Left ventricle myocardium superior (tissue), 1 donor: ENCODE data around the gene ASTN2. TPM values are rescaled to one million over a fixed set of nuclear protein-coding genes. Genes with fewer than 3 reads are reported as not detected.

Source experiments
- ATAC-seq: fragments of 200-7000 bp; cut with Tn5 transposase; one replicate; pipeline ENCODE4 v1.9.1; 2020; ENCODE audit warnings: mild to moderate bottlenecking, moderate library complexity
- DNase-seq: peaks from one replicate; pipeline ENCODE4 v3.0.0-alpha.2; 2020
- intact Hi-C: fragments of 100-400 bp; cut with micrococcal nuclease; formaldehyde crosslinking; loops from one replicate; pipeline ENCODE4 v1.11.0; 2022
- total RNA-seq: library from RNA; stranded (reverse); fragmentation: NEBNext Ultra II Directional; extraction: Animal tissue kit (Norgen Biotek cat#: 25700); gene quantifications from one replicate; pipeline ENCODE4 v1.2.1, GENCODE V29; 2021
- donor health status: DM: no; HTN: yes; CAD: no; lungs with severe emphysema.

The ASTN2 gene
- total RNA-seq, 1 donor from 2014 or later: 11.3 TPM

DNA sequence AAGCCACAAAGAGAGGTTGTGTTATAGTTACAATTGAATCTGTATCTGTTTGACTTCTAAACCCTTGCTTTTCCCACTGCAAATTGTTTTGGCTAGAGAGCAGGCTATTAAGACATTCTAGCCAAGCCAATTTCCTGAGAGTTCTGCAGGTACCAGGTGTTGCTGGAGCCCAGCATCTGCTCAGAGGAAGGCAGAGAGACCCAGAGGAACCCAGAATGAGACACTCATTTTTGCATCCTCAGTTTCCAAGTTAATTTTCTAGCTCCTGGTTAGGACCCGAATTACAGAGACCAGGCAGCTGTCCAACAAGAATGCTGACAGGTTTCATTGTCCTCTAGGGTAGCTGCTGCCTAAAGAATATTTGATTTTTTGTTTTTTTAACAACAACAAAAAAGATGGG, 461.6 kb downstream of the ASTN2 start:
- ATAC-seq: no peak
- DNase-seq: no peak
- intact Hi-C loops: no loop called here

GRCh38 chr9:116952436-116952810, 462.4 kb downstream of the ASTN2 start:
- DNase-seq (no peak), ATAC-seq (no peak)
- intact Hi-C loops: no loop called here

GRCh38 chr9:116951588-116952435, 463.0 kb downstream of the ASTN2 start:
- ATAC-seq (no peak), DNase-seq (no peak)
- intact Hi-C loops: no loop called here

GRCh38 chr9:116945817-116946216, 469.0 kb downstream of the ASTN2 start:
- intact Hi-C loops: no loop called here
- no peak for ATAC-seq

DNA sequence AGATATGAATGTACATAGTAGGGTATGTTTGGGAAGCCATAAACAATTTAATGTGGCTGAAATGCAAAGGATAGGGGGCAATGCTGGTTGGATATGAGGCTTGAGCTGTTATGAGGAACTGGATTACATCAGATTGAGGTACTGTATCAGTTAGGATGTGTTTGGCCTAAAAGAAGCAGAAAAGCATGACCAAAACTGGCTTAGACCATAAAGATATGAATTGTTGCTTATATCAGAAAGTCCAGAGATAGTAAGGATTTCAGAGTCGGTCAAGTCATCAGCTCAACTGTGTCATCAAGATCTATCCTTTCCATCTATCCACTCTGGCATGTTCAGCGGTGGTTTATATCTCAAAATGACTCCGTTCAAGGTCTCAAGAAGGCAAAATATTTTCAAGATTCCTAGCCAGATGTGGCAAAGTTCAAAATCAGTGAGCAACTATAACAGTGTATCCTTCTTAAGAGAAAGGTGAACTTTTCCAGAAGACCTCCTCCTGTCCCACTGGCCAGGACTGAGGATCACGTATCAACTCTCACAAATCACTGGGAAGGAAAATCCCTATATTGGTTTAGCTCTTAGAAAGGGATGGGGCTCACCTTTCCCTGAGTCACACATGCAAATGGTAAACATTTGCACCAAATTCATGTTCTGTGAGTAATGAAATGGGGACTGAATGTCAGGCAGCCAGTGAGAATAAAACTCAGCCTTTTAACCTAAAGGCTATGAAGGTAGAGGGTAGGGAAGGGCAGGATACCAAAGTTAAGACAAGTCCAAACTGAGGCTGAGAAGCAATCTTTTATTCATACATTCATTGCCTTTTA, 469.9 kb downstream of the ASTN2 start:
- intact Hi-C loops: no loop called here
- no peak for DNase-seq
- ATAC-seq: no peak

More at GRCh38 chr9:116945817-116946216, 469.0 kb downstream of the ASTN2 start:
- DNase-seq: no peak

DNA sequence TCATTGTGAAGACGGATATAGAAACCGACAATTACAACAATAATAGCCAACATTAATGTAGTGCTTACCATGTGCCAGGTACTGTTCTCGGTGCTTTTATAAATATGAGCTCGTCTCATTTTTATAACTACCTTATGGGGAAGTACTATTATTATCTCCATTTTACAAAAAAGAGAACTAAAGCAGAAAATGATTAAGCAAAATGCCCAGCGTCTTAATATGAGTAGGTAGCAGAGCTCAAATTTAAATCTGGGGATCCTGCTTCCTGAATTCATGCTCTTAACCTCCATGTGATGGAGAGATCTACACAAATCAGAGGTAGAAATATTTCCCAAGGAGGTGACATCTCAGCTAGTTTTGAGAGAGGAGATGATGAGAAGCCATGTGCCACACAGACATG, 470.9 kb downstream of the ASTN2 start:
- DNase-seq (no peak), ATAC-seq (no peak)
- intact Hi-C loops: no loop called here

DNA sequence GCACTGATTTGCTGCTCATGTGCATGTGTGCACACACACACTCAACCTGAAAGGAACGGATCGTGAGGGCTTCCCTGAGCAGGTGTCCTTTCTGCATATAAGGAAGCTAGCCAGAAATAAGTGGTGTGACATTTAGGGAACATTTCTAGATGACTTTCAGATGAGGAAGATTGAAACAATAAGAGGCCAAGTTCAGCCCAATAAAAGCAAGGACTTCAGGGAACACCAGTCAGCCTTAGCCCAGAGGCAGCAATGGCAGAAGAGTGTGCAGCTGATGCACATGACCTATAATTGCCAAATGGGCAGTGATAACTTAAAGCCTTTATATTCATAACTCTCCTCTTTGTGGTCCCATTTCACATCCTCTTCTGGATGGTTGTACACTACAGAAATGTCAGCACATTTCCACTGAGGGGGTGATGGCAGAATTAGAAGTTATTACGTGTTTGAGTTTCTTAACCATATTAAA, 472.2 kb downstream of the ASTN2 start:
- intact Hi-C loops: no loop called here
- DNase-seq (no peak), ATAC-seq (no peak)

DNA sequence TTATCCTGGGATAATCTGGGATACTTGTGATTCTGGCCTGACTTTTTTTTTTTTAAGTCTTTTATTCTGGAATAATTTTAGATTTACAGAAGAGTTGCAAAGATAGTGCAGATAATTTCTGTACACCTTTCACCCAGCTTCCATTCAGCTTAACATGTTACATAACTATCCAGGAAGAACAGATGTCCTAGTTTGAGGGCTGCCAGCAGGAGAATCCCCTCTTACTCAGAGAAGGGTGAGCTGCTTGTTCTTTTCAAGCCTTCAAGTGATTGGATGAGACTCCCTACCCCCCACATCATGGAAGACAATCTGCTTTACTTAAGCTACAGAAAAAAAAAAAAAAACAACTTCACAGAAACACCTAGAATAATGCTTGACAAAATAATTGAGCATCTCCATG, 473.6 kb downstream of the ASTN2 start:
- ATAC-seq (no peak), DNase-seq (no peak)
- intact Hi-C loops: no loop called here

- intact Hi-C loops: no loop called here
- ATAC-seq: no peak
- no peak for DNase-seq
Measured at GRCh38 chr9:116940614-116941215, 474.1 kb downstream of the ASTN2 start.

DNA sequence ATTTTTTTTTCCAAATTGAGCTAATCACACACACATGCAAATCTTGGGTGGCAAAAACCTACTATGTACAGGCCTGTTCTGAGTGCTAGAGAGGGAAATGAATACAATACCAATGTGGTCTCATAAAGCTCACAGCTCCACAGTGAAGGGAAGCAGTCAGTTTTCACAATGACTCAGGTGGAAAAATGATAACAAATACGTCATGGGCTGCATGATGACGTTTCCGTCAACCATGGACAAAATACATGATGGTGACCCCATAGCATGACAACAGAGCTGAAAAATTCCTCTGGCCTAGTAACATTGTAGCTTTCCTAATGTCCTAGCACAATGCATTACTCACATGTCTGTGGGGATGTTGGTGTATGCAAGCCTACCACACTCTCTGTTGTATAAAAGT, 475.2 kb downstream of the ASTN2 start:
- ATAC-seq: no peak
- intact Hi-C loops: no loop called here

DNA sequence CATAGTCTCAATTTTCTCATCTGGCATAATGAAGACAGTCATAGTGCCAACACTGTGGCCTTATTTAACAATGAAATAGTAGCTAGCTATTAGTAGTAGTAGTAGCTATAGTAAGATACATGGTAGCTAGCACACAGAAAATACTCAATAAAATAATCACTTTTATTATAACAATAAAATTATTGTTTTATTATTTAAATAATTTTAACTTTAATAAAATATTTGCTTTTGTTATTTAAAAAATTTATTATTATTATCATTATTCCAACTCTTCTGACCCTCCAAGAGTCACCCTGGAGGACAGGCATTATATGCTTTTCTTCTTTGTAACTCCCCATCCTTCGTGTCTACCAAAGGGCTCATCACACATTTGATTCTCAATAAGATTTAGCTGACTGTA, 475.7 kb downstream of the ASTN2 start:
- no peak for ATAC-seq
- DNase-seq: no peak
- intact Hi-C loops: no loop called here

More for the DNA sequence above, 475.2 kb downstream of the ASTN2 start:
- no peak for DNase-seq

DNA sequence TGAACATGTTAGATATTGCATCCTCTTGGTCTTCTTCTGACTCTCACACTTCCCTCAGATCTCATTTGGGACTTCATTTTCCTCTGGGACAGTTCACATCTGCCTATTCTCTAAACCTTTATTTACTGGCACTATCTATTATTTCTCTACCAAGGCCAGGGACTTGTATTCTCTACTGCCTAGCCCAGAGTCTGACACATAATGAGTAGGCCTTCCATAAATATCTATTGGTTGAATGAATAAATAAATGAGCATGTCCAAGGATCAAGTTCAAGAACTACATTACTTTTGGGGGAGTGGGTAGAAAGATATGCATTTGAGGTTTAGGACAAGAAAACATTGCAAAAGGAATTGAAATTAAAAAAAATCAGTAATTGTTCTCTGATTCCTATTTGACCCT, 477.5 kb downstream of the ASTN2 start:
- ATAC-seq (no peak), DNase-seq (no peak)
- intact Hi-C loops: no loop called here

- intact Hi-C loops: no loop called here
- DNase-seq: no peak
- no peak for ATAC-seq
Measured at GRCh38 chr9:116935149-116935897, 479.5 kb downstream of the ASTN2 start.

GRCh38 chr9:116934131-116934530, 480.7 kb downstream of the ASTN2 start:
- no peak for ATAC-seq
- intact Hi-C loops: no loop called here
- DNase-seq: no peak

DNA sequence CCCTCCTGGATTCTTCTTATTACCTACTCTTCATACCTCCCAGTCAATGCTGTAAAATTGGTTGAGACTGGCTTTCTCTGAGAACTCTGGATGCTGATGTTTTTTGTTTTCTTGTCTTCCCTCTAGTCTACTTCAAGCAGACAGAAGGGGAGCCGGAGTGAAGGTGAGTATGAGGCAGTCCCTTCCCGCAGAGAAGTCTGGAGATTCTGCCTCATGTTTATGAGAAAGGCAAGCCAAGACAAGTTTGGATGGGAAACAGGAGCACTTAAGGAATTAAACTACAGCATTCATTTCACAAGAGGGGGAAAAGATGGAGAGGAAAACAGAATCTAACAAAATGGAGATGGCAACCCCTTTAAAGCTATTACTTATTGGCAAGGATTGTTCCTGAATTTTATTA, 481.6 kb downstream of the ASTN2 start:
- ATAC-seq: no peak
- intact Hi-C loops: no loop called here
- DNase-seq: no peak

DNA sequence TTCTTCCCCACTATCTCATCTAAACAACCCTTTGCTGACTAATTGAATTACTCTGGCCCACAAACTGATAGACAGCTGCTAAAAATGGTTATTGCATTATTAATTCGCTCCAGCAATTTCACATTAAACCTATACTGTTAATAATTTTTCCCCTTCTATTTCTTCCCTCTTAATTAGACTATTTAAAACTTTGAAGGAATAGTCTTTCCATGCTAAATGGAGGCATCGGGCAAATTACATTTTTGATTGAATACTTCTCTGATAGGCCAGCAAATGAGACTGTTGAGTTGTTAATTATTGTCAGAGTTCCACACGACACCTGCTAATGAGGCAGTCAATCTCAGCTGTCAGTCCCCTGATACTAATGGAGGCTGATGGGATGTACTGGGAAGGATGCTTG, 485.2 kb downstream of the ASTN2 start:
- DNase-seq (no peak), ATAC-seq (no peak)
- intact Hi-C loops: no loop called here

DNA sequence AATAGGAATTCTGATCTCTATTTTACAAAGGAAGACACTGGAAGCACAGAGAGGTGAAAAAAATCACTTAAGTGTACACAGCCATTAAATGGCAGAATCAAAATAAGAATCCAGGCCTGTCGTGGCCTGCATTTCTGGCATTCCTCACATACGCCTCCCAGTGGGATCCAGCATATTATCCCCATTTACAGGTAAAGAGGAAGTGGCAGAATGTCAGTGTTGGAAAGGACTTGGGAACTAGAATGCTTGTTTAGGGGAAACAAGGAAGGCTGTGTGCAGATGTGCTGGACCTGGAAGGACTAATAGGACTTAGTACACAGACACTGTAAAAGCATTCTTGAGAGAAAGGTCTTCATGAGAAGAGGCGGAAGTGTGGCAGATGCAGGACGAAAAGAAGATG, 486.0 kb downstream of the ASTN2 start:
- intact Hi-C loops: no loop called here
- DNase-seq (no peak), ATAC-seq (no peak)

DNA sequence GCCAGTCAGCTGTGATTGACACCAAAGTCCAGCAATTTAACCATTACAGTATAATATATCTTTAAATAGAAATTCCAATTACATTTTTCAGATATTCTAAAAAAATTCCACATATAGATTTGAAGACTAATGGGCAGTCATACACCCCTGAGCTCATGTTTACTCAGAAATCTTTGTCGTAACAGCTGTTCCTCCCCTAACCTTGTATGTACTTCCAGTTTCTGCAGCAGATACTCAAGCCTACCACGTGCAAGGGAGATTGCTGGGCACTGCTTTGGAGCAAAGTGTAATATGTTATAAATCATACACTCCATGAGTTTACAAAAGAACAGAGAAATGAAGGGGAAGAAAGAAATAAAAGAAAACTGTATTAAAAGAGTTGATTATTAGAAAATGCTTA, 486.6 kb downstream of the ASTN2 start:
- intact Hi-C loops: no loop called here
- ATAC-seq: no peak

DNA sequence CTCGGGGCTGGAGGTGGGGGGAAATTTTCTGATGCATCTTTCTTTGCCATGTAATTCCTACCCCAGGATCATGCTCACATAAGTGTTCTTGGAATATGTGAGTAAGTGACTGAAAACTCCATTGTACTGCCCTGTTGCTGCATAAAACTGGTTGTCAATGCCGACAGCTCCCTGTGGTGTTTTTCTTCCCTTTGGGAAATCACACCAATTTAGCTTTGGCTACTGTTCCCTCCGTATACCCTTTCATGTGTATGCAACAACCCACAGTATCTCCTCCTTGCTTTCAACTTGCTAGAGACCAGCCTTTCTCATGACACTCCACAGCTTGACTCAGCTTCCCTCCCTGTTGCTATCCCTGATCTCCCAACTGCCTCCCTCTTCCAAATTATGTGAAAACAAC, 487.1 kb downstream of the ASTN2 start:
- ATAC-seq: no peak

More for the DNA sequence above, 486.6 kb downstream of the ASTN2 start:
- no peak for DNase-seq

More for the DNA sequence above, 487.1 kb downstream of the ASTN2 start:
- intact Hi-C loops: no loop called here
- no peak for DNase-seq
